ENCODE results near the gene CPLANE2.

Gene CPLANE2

DNA sequence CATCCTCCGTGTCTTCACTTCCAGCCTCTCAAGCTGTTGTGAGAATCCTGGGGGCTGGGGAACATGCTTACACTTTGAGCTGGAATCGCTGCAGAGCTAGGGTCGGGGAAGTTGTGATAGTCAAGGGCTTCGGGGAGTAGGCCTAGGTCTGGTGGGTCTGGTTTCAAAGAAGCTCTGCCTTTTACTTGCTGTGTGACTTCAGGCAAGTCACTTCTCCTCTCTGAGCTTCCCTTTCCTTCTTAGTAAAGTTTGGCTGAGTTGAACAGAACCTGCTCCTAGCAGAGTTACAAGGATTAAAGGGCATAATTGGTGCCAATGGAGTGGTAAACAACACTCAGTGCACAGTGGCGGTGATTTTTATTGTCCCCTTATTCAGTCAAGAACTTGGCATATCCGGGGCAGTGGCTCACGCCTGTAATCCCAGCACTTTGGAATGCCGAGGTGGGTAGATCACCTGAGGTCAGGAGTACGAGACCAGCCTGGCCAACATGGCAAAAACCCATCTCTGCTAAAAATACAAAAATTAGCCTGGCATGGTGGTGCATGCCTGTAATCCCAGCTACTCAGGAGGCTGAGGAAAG lies 50.2 kb downstream of the CPLANE2 start:
- Histone ChIP-seq H2BK120ac (ENCODE audit: low read depth, low read length) (no peak overlapping the region), H2BK5ac (ENCODE audit: low read depth, low read length, poor library complexity, severe bottlenecking) (no peak overlapping the region), H2AK5ac (ENCODE audit: low read length, severe bottlenecking) (peak overlapping the region; percentile 89), H2AFZ (ENCODE audit: low read depth, low read length) (no peak overlapping the region), H3K18ac (ENCODE audit: low read depth in 1 of 2, low read length in 2 of 2) (no peak overlapping the region), H3K27ac (ENCODE audit: low read length, poor library complexity, severe bottlenecking) (no peak overlapping the region), H3K4ac (ENCODE audit: low read depth in 1 of 2, low read length in 2 of 2) (no peak overlapping the region), H2BK12ac (ENCODE audit: low read length in 2 of 2) (peak overlapping the region in 1 of 2 experiments; percentile 29), H3K14ac (ENCODE audit: low read length in 2 of 2) (no peak overlapping the region), H4K8ac (ENCODE audit: low read length) (no peak overlapping the region), H4K91ac (ENCODE audit: low read length) (peak overlapping the region; percentile 14), H3K9ac (ENCODE audit: low read length) (no peak overlapping the region), H3K79me1 (replicated peaks; ENCODE audit: low read length, poor library complexity, severe bottlenecking) (peaks cover 10% of the 10 kb centered on the region), H3K4me2 (ENCODE audit: low read length, poor library complexity, severe bottlenecking) (no peak overlapping the region), H3K27me3 (ENCODE audit: control insufficient read depth in 1 of 2, insufficient read depth in 1 of 2, low read length in 2 of 2) (peaks cover 0 to 10% of the 10 kb centered on the region in 2 experiments), H3K4me1 (ENCODE audit: control insufficient read depth, insufficient read depth, low read depth, low read length) (peaks cover 47% of the 10 kb centered on the region), H3K23ac (ENCODE audit: low read length in 2 of 2) (no peak overlapping the region), H3K4me3 (ENCODE audit: insufficient read depth in 1 of 2, low read depth in 1 of 2, low read length in 2 of 2) (no peak overlapping the region), H3K36me3 (ENCODE audit: control insufficient read depth in 1 of 2, insufficient read depth in 2 of 2, low read depth in 1 of 2, low read length in 2 of 2) (no peaks in the 10 kb centered on the region), H2BK15ac (ENCODE audit: low read depth, poor library complexity, severe bottlenecking) (no peak overlapping the region), H3K9me3 (ENCODE audit: control insufficient read depth, low read length) (no peaks in the 10 kb centered on the region)
- DNase-seq = no peak
- 91% methylated on average over 9 of the region's 9 CpGs for WGBS

DNA sequence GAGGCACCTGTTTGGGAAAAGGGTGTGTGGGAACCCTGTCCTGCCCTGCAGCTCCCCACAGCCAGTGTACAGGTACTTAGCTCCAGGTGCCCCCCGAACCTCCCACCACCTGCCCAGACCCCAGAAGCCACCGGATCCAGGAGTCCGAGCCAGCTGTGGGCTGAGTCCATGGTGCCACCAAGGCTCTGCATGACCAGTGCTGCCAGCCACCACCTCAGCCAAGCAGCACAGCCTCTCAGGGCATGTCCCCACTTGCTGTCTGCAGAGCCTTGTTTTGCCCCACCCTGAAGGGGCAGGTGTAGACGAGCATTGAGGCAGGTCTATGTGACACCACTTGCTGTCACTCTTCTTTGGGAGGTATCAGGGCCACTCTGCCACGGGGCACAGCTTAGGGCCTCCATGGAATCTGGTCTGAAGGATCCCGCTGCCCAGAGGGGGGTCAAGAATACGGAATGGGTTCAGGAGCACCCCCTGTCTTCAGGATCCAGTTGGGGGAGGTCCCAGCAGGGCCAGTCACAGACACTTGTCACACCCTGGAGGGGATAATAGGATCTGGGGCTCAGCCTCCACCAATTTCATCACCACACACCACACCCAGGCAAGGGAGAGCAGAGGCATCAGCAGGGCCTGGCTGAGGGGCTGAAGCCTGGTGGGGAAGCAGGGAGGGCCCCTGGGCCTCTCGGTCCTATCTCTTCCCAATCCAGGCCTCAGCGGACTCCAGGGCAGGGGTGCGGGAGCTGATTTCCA lies 52.3 kb downstream of the CPLANE2 start:
- peak overlapping the region; percentile 70 for H4K91ac ChIP-seq (ENCODE audit: low read length)
- no peaks in the 10 kb centered on the region for H3K27me3 ChIP-seq (ENCODE audit: control insufficient read depth in 1 of 2, insufficient read depth in 1 of 2, low read length in 2 of 2)
- H3K27ac ChIP-seq (ENCODE audit: low read length, poor library complexity, severe bottlenecking) = no peak overlapping the region
- peaks cover 53% of the 10 kb centered on the region for H3K4me1 ChIP-seq (ENCODE audit: control insufficient read depth, insufficient read depth, low read depth, low read length)
- no peak for DNase-seq
- peaks cover 12% of the 10 kb centered on the region for H3K79me1 ChIP-seq (replicated peaks; ENCODE audit: low read length, poor library complexity, severe bottlenecking)
- H2BK12ac ChIP-seq (ENCODE audit: low read length in 2 of 2) = peak overlapping the region; percentile 49 to 65
- WGBS = 92% methylated on average over 9 of the region's 10 CpGs
- H2BK5ac ChIP-seq (ENCODE audit: low read depth, low read length, poor library complexity, severe bottlenecking) = no peak overlapping the region
- H3K14ac ChIP-seq (ENCODE audit: low read length in 2 of 2) = peak overlapping the region in 1 of 2 experiments; percentile 53
- H3K18ac ChIP-seq (ENCODE audit: low read depth in 1 of 2, low read length in 2 of 2) = peak overlapping the region in 1 of 2 experiments; percentile 71
- no peak overlapping the region for H3K4me2 ChIP-seq (ENCODE audit: low read length, poor library complexity, severe bottlenecking)
- H4K8ac ChIP-seq (ENCODE audit: low read length) = peak overlapping the region; percentile 35
- no peak overlapping the region for H3K4me3 ChIP-seq (ENCODE audit: insufficient read depth in 1 of 2, low read depth in 1 of 2, low read length in 2 of 2)
- peak overlapping the region; percentile 24 to 83 for H3K4ac ChIP-seq (ENCODE audit: low read depth in 1 of 2, low read length in 2 of 2)
- no peak overlapping the region for H2BK15ac ChIP-seq (ENCODE audit: low read depth, poor library complexity, severe bottlenecking)
- no peak overlapping the region for H2BK120ac ChIP-seq (ENCODE audit: low read depth, low read length)
- no peaks in the 10 kb centered on the region for H3K9me3 ChIP-seq (ENCODE audit: control insufficient read depth, low read length)
- no peak overlapping the region for H3K9ac ChIP-seq (ENCODE audit: low read length)
- H3K23ac ChIP-seq (ENCODE audit: low read length in 2 of 2) = peak overlapping the region in 1 of 2 experiments; percentile 18
- H3K36me3 ChIP-seq (ENCODE audit: control insufficient read depth in 1 of 2, insufficient read depth in 2 of 2, low read depth in 1 of 2, low read length in 2 of 2) = no peaks in the 10 kb centered on the region
- no peak overlapping the region for H2AFZ ChIP-seq (ENCODE audit: low read depth, low read length)
- H2AK5ac ChIP-seq (ENCODE audit: low read length, severe bottlenecking) = peak overlapping the region; percentile 98

DNA sequence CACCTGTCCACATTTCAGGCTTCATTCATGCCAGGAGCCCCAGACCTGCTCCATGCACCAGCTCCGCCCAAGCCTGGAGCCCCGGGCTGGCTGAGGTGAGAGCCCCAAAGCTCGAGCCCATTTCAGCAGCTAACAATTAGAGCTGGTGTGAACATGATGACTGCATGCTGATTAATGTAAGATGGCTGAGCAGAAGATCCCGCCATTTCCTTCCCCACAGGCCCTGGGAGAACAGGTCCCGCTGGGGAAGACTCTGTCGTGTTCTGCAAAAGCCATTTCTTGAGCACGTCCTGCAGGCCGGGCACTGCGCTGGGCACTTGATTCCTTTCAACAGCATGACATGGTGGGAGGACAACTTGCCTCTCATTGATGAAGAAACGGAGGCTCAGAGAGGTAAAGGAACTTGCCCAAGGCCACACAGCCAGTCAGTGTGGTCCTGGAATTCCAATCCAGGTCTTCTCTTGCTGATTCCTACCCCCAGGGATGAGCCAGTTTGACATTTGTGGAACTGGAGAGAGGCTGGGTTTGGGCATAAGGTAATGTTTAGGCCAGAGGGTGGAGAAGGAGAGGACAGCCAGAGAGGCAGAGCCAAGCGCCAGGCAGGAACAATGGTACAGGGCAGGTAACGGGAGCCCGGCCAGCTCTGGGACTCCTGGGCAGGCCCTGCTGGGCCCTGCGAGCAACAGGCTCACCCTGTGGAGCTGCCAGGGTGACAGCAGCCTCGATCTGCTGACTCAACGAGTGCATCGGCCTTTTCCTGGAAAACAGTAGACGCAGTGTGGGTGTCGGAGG lies 53.0 kb downstream of the CPLANE2 start:
- peak overlapping the region in 1 of 2 experiments; percentile 15 for H3K4ac ChIP-seq (ENCODE audit: low read depth in 1 of 2, low read length in 2 of 2)
- 87% methylated on average over 18 of the region's 19 CpGs for WGBS

DNA sequence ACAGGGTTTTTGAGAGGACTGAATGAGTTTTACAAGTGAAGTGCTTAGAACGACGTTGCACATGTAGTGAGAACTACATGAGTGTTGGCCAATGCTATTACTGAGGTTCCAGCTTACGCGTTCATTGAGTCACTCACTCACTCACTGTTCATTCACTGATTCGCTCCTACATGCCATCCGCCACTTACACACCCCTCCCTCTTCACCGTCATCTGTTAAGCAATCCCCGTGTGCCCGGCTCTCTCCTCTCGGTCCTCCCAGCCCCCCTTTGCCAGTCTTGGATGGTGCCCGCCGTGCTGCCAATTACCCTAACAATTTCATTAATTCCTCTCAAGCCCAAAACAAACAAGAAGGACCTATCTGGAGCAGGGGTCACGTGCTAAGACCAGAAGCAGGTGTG lies 53.8 kb downstream of the CPLANE2 start:
- peak overlapping the region; percentile 52 for H4K91ac ChIP-seq (ENCODE audit: low read length)
- WGBS = 93% methylated on average over 13 of the region's 13 CpGs

More for the DNA sequence above, 53.0 kb downstream of the CPLANE2 start:
- no peak overlapping the region for H2AFZ ChIP-seq (ENCODE audit: low read depth, low read length)
- peak overlapping the region; percentile 27 for H2BK120ac ChIP-seq (ENCODE audit: low read depth, low read length)
- peak overlapping the region; percentile 49 to 83 for H2BK12ac ChIP-seq (ENCODE audit: low read length in 2 of 2)
- H2AK5ac ChIP-seq (ENCODE audit: low read length, severe bottlenecking) = peak overlapping the region; percentile 12
- no peaks in the 10 kb centered on the region for H3K36me3 ChIP-seq (ENCODE audit: control insufficient read depth in 1 of 2, insufficient read depth in 2 of 2, low read depth in 1 of 2, low read length in 2 of 2)
- peak overlapping the region; percentile 77 for H2BK15ac ChIP-seq (ENCODE audit: low read depth, poor library complexity, severe bottlenecking)
- no peaks in the 10 kb centered on the region for H3K9me3 ChIP-seq (ENCODE audit: control insufficient read depth, low read length)
- H3K9ac ChIP-seq (ENCODE audit: low read length) = no peak overlapping the region
- peak overlapping the region; percentile 82 for H4K8ac ChIP-seq (ENCODE audit: low read length)
- no peak overlapping the region for H3K27ac ChIP-seq (ENCODE audit: low read length, poor library complexity, severe bottlenecking)
- no peak overlapping the region for H3K18ac ChIP-seq (ENCODE audit: low read depth in 1 of 2, low read length in 2 of 2)
- no peak overlapping the region for H3K23ac ChIP-seq (ENCODE audit: low read length in 2 of 2)
- no peak overlapping the region for H3K4me2 ChIP-seq (ENCODE audit: low read length, poor library complexity, severe bottlenecking)
- DNase-seq = no peak
- peaks cover 12% of the 10 kb centered on the region for H3K79me1 ChIP-seq (replicated peaks; ENCODE audit: low read length, poor library complexity, severe bottlenecking)
- H3K14ac ChIP-seq (ENCODE audit: low read length in 2 of 2) = no peak overlapping the region
- no peaks in the 10 kb centered on the region for H3K27me3 ChIP-seq (ENCODE audit: control insufficient read depth in 1 of 2, insufficient read depth in 1 of 2, low read length in 2 of 2)
- H3K4me3 ChIP-seq (ENCODE audit: insufficient read depth in 1 of 2, low read depth in 1 of 2, low read length in 2 of 2) = no peak overlapping the region
- peak overlapping the region; percentile 70 for H4K91ac ChIP-seq (ENCODE audit: low read length)
- no peak overlapping the region for H2BK5ac ChIP-seq (ENCODE audit: low read depth, low read length, poor library complexity, severe bottlenecking)
- H3K4me1 ChIP-seq (ENCODE audit: control insufficient read depth, insufficient read depth, low read depth, low read length) = peaks cover 49% of the 10 kb centered on the region

More for the DNA sequence above, 53.8 kb downstream of the CPLANE2 start:
- Histone ChIP-seq H3K4me3 (ENCODE audit: insufficient read depth in 1 of 2, low read depth in 1 of 2, low read length in 2 of 2) (no peak overlapping the region), H2BK120ac (ENCODE audit: low read depth, low read length) (peak overlapping the region; percentile 27), H4K8ac (ENCODE audit: low read length) (no peak overlapping the region), H3K9ac (ENCODE audit: low read length) (peak overlapping the region; percentile 85), H2AFZ (ENCODE audit: low read depth, low read length) (no peak overlapping the region), H2BK5ac (ENCODE audit: low read depth, low read length, poor library complexity, severe bottlenecking) (no peak overlapping the region), H3K18ac (ENCODE audit: low read depth in 1 of 2, low read length in 2 of 2) (peak overlapping the region; percentile 43 to 70), H3K23ac (ENCODE audit: low read length in 2 of 2) (no peak overlapping the region), H2BK12ac (ENCODE audit: low read length in 2 of 2) (peak overlapping the region; percentile 57 to 83), H3K4me1 (ENCODE audit: control insufficient read depth, insufficient read depth, low read depth, low read length) (peaks cover 48% of the 10 kb centered on the region), H3K4me2 (ENCODE audit: low read length, poor library complexity, severe bottlenecking) (no peak overlapping the region), H3K9me3 (ENCODE audit: control insufficient read depth, low read length) (no peaks in the 10 kb centered on the region), H3K79me1 (replicated peaks; ENCODE audit: low read length, poor library complexity, severe bottlenecking) (peaks cover 12% of the 10 kb centered on the region), H3K36me3 (ENCODE audit: control insufficient read depth in 1 of 2, insufficient read depth in 2 of 2, low read depth in 1 of 2, low read length in 2 of 2) (no peaks in the 10 kb centered on the region), H3K14ac (ENCODE audit: low read length in 2 of 2) (no peak overlapping the region), H3K4ac (ENCODE audit: low read depth in 1 of 2, low read length in 2 of 2) (peak overlapping the region in 1 of 2 experiments; percentile 26), H3K27me3 (ENCODE audit: control insufficient read depth in 1 of 2, insufficient read depth in 1 of 2, low read length in 2 of 2) (no peaks in the 10 kb centered on the region), H3K27ac (ENCODE audit: low read length, poor library complexity, severe bottlenecking) (no peak overlapping the region), H2BK15ac (ENCODE audit: low read depth, poor library complexity, severe bottlenecking) (no peak overlapping the region), H2AK5ac (ENCODE audit: low read length, severe bottlenecking) (peak overlapping the region; percentile 69)
- DNase-seq = peak; percentile 72

All from mesenchymal stem cell (in vitro differentiated cells and primary cell).